Kidney epithelial cell (primary cell): Measurements from ENCODE around the gene NRROS. TPM values are rescaled to one million over a fixed set of nuclear protein-coding genes. Genes with fewer than 3 reads are reported as not detected.

Experiments
- DNase-seq: peaks from one replicate; pipeline ENCODE4 v3.0.0-alpha.2; 2010; ENCODE audit warnings: low read depth
- H3K27me3 ChIP-seq: 2 replicates; pipeline ENCODE4 v1.6.0; 2011; ENCODE audit warnings: low read length; ENCODE audit not compliant: control insufficient read depth, insufficient read depth
- H3K36me3 ChIP-seq: 2 replicates; pipeline ENCODE4 v1.5.1; 2011; ENCODE audit warnings: low read length; ENCODE audit not compliant: control insufficient read depth, insufficient read depth
- H3K4me3 ChIP-seq: 2 replicates; pipeline ENCODE4 v1.5.1; 2011; ENCODE audit warnings: low read depth, mild to moderate bottlenecking, control low read depth, low read length
- CTCF ChIP-seq: IDR thresholded peaks from 2 replicates; pipeline ENCODE4 v1.5.1; 2011; ENCODE audit warnings: mild to moderate bottlenecking, moderate library complexity, low read length, control low read depth, inconsistent platforms; ENCODE audit not compliant: insufficient read depth, poor library complexity, severe bottlenecking
- total RNA-seq: library from RNA; depleted of rRNA; stranded (reverse); fragments of >200 nt; gene quantifications from 2 replicates; pipeline ENCODE4 v1.2.3, GENCODE V29; 2015

The NRROS gene
- total RNA-seq, 1 donor from 2014 or later: 1.8 TPM

DNA sequence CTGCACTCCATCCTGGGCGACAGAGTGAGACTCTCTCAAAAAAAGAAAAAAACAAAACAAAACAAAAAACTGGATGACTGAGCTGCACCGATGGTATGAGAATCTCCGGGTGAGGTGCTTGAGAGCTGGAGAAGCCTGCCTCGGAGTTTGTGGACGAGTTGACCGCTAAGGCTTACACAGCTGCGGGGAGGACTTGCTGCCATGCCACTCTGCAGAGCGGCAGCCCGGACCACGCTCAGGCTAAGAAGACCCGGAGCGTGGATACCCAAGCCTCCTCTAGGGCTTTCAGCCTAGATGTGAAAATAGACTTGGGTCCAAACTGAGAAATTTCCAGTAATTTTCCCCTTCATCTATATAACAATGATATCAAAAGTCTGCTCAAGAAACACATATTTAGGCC lies 16.0 kb downstream of the NRROS start:
- TF ChIP-seq CTCF: no peak
- no peak for DNase-seq
- no peaks in the 10 kb centered on the region for H3K36me3 ChIP-seq

GRCh38 chr3:196656213-196656612 lies 16.7 kb downstream of the NRROS start:
- no peak for TF ChIP-seq CTCF
- H3K27me3 ChIP-seq: no peaks in the 10 kb centered on the region
- H3K36me3 ChIP-seq: no peaks in the 10 kb centered on the region
- DNase-seq: no peak
- H3K4me3 ChIP-seq: no peak overlapping the region

More for the DNA sequence above, 16.0 kb downstream of the NRROS start:
- H3K4me3 ChIP-seq: no peak overlapping the region
- H3K27me3 ChIP-seq: no peaks in the 10 kb centered on the region

- no peak overlapping the region for H3K4me3 ChIP-seq
- DNase-seq: no peak
- H3K27me3 ChIP-seq: no peaks in the 10 kb centered on the region
- no peak for TF ChIP-seq CTCF
- no peaks in the 10 kb centered on the region for H3K36me3 ChIP-seq
Measured at GRCh38 chr3:196659901-196660351, 20.4 kb downstream of the NRROS start.

DNA sequence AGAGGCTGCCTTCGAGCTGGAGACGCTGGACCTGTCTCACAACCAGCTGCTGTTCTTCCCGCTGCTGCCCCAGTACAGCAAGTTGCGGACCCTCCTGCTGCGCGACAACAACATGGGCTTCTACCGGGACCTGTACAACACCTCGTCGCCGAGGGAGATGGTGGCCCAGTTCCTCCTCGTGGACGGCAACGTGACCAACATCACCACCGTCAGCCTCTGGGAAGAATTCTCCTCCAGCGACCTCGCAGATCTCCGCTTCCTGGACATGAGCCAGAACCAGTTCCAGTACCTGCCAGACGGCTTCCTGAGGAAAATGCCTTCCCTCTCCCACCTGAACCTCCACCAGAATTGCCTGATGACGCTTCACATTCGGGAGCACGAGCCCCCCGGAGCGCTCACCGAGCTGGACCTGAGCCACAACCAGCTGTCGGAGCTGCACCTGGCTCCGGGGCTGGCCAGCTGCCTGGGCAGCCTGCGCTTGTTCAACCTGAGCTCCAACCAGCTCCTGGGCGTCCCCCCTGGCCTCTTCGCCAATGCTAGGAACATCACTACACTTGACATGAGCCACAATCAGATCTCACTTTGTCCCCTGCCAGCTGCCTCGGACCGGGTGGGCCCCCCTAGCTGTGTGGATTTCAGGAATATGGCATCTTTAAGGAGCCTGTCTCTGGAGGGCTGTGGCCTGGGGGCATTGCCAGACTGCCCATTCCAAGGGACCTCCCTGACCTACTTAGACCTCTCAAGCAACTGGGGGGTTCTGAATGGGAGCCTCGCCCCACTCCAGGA lies 21.1 kb downstream of the NRROS start:
- Histone ChIP-seq H3K27me3 (no peaks in the 10 kb centered on the region), H3K4me3 (no peak overlapping the region), H3K36me3 (no peaks in the 10 kb centered on the region)
- DNase-seq: no peak
- TF ChIP-seq CTCF: no peak

- Histone ChIP-seq H3K36me3 (no peaks in the 10 kb centered on the region), H3K27me3 (no peaks in the 10 kb centered on the region), H3K4me3 (no peak overlapping the region)
- no peak for TF ChIP-seq CTCF
- no peak for DNase-seq
Measured at GRCh38 chr3:196661400-196661799, 21.9 kb downstream of the NRROS start.

DNA sequence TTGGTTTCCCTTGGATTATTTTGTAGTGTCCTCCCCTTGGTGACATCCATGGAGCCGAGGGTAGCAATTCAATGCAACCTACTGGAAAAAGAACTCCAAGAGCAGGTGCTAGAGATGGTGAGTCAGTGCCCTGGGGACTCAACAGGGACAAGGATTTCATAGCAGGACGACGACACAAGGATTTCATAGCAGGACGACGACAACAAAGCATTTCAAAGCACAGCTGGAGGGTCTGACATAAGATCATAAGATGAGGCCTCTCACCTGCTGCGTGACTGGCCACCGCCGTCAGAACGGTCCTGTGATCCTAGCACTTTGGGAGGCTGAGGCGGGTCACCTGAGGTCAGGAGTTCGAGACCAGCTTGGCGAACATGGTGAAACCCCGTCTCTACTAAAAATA lies 22.5 kb downstream of the NRROS start:
- H3K36me3 ChIP-seq: no peaks in the 10 kb centered on the region
- no peak for DNase-seq
- TF ChIP-seq CTCF: no peak
- H3K27me3 ChIP-seq: no peaks in the 10 kb centered on the region
- no peak overlapping the region for H3K4me3 ChIP-seq
